HG03460 (cell line): ENCODE results near the gene PLSCR3.
"Not testable (repeated sequence)": the region's sequence is repeated elsewhere in the genome, so short reads cannot be mapped to it uniquely, and the experiment has no call there.

Source experiments
- ATAC-seq: cut with Tn5 transposase; IDR thresholded peaks from one replicate; pipeline ENCODE4 v1.9.1; 2021; ENCODE audit not compliant: unreplicated experiment

PLSCR3 gene

GRCh38 chr17:7382901-7383300 is 11.4 kb downstream of the PLSCR3 start:
- no peak for ATAC-seq

GRCh38 chr17:7380855-7381683 is 13.3 kb downstream of the PLSCR3 start, which contains the start of gene TNK1:
Gene TNK1 (plus strand): TSS chr17:7381089. CDS start chr17:7382927, 1,838 bp downstream.
- no peak for ATAC-seq

GRCh38 chr17:7380321-7380720 is 14.0 kb downstream of the PLSCR3 start:
- ATAC-seq = no peak

- ATAC-seq = no peak
These were observed 15.2 kb downstream of the PLSCR3 start for GRCh38 chr17:7379134-7379533.

- ATAC-seq = no peak
These were observed 20.0 kb downstream of the PLSCR3 start for GRCh38 chr17:7374353-7374752.

- ATAC-seq = no peak
These were observed 23.5 kb downstream of the PLSCR3 start for GRCh38 chr17:7370853-7371252.

- ATAC-seq = no peak
These were observed 24.5 kb downstream of the PLSCR3 start for GRCh38 chr17:7369825-7370224.

GRCh38 chr17:7368599-7368994 is 25.7 kb downstream of the PLSCR3 start:
- not testable (repeated sequence) for ATAC-seq

- ATAC-seq = no peak
These were observed 26.3 kb downstream of the PLSCR3 start for GRCh38 chr17:7367918-7368598.

GRCh38 chr17:7367083-7367482 is 27.2 kb downstream of the PLSCR3 start:
- no peak for ATAC-seq

- not testable (repeated sequence) for ATAC-seq
These were observed 28.4 kb downstream of the PLSCR3 start for GRCh38 chr17:7365963-7366362.

- no peak for ATAC-seq
These were observed 31.0 kb downstream of the PLSCR3 start for GRCh38 chr17:7363311-7363710.

- ATAC-seq = no peak
These were observed 32.4 kb downstream of the PLSCR3 start for GRCh38 chr17:7361906-7362305.

- no peak for ATAC-seq
These were observed 36.9 kb downstream of the PLSCR3 start for GRCh38 chr17:7357381-7357780.

- no peak for ATAC-seq
These were observed 37.6 kb downstream of the PLSCR3 start for GRCh38 chr17:7356756-7357155.

- no peak for ATAC-seq
These were observed 38.2 kb downstream of the PLSCR3 start for GRCh38 chr17:7356072-7356549.

- no peak for ATAC-seq
These were observed 38.8 kb downstream of the PLSCR3 start for GRCh38 chr17:7355573-7355972.

GRCh38 chr17:7355053-7355452 is 39.3 kb downstream of the PLSCR3 start, which contains the start of gene TMEM95:
Gene TMEM95 (plus strand): TSS chr17:7355156. CDS start chr17:7355205, 49 bp downstream.
- no peak for ATAC-seq

GRCh38 chr17:7354262-7354843 is 40.0 kb downstream of the PLSCR3 start:
- no peak for ATAC-seq

GRCh38 chr17:7352910-7353635 is 41.3 kb downstream of the PLSCR3 start:
- no peak for ATAC-seq

- ATAC-seq = no peak
These were observed 41.8 kb downstream of the PLSCR3 start for GRCh38 chr17:7352503-7352889.
